Lower lobe of right lung (tissue), 2 donors: ENCODE results near the gene UNC119B. TPM values are rescaled to one million over a fixed set of nuclear protein-coding genes. Genes with fewer than 3 reads are reported as not detected.

Source experiments
- ATAC-seq, 2 donors: fragments of 200-7000 bp; cut with Tn5 transposase; one replicate each; pipeline ENCODE4 v1.9.1; 2020 to 2022; ENCODE audit warnings: mild to moderate bottlenecking in 2 of 2, moderate library complexity in 2 of 2
- DNase-seq: peaks from one replicate; pipeline ENCODE4 v3.0.0-alpha.2; 2020
- H3K27ac ChIP-seq: fragments of 200-600 bp; one replicate; pipeline ENCODE4 v1.8.0; 2022
- H3K27me3 ChIP-seq: fragments of 200-600 bp; one replicate; pipeline ENCODE4 v1.8.0; 2022; ENCODE audit warnings: low read depth
- H3K36me3 ChIP-seq: fragments of 200-600 bp; one replicate; pipeline ENCODE4 v1.8.0; 2022; ENCODE audit warnings: mild to moderate bottlenecking
- H3K4me1 ChIP-seq: fragments of 200-600 bp; one replicate; pipeline ENCODE4 v1.8.0; 2022
- H3K4me3 ChIP-seq: fragments of 200-600 bp; one replicate; pipeline ENCODE4 v1.8.0; 2022; ENCODE audit warnings: mild to moderate bottlenecking
- H3K9me3 ChIP-seq: fragments of 200-600 bp; one replicate; pipeline ENCODE4 v1.8.0; 2022
- CTCF ChIP-seq: fragments of 200-600 bp; IDR thresholded peaks from one replicate; pipeline ENCODE4 v1.8.0; 2022; ENCODE audit warnings: antibody characterized with exemption, mild to moderate bottlenecking
- intact Hi-C: fragments of 100-400 bp; cut with DNase I; formaldehyde crosslinking; loops from one replicate; pipeline ENCODE4 v1.11.0; 2022
- total RNA-seq: library from RNA; stranded (reverse); fragmentation: NEBNext Ultra II Directional; extraction: Animal tissue kit (Norgen Biotek cat#: 25700); gene quantifications from one replicate; pipeline ENCODE4 v1.2.1, GENCODE V29; 2021
- donor health status: DM: no; HTN: yes; CAD: no; lungs with severe emphysema.

Gene UNC119B
- total RNA-seq, 1 donor from 2014 or later, result 27.1 TPM

DNA sequence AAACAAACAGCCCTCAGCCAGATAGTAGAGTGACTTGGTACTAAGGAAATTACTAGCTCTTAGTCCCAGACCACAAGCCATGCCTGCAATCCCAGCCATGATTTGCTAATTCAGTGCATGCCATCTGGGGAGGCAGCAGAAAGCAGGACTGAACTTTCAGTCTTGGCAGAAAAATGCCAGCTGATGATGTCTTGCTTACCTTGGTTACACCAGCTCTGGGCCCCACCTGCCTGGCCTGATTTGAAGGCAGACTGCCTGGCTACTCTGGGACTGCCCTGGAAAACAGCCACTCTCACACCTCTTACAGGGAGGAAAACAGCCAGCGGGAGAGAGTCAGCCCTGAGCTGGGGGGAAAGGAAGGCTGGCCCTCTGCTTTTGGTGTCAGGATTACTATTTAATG is 4.6 kb upstream of the UNC119B start:
- Histone ChIP-seq H3K27me3 (no peaks in the 10 kb centered on the region), H3K4me3 (no peak overlapping the region), H3K4me1 (peaks cover 25% of the 10 kb centered on the region), H3K36me3 (peaks cover 26% of the 10 kb centered on the region), H3K9me3 (no peaks in the 10 kb centered on the region), H3K27ac (no peak overlapping the region)
- DNase-seq, result no peak
- no peak for TF ChIP-seq CTCF
- peak in 1 of 2 donors; percentile 25 for ATAC-seq
- intact Hi-C loops, result no loop called here

- no peak for DNase-seq
- H3K4me3 ChIP-seq, result no peak overlapping the region
- no peaks in the 10 kb centered on the region for H3K27me3 ChIP-seq
- intact Hi-C loops, result no loop called here
- no peak for TF ChIP-seq CTCF
- H3K9me3 ChIP-seq, result no peaks in the 10 kb centered on the region
- ATAC-seq, result no peak
- peaks cover 27% of the 10 kb centered on the region for H3K4me1 ChIP-seq
- H3K27ac ChIP-seq, result no peak overlapping the region
- peaks cover 22% of the 10 kb centered on the region for H3K36me3 ChIP-seq
Observed at GRCh38 chr12:120706029-120706428, 4.2 kb upstream of the UNC119B start.

DNA sequence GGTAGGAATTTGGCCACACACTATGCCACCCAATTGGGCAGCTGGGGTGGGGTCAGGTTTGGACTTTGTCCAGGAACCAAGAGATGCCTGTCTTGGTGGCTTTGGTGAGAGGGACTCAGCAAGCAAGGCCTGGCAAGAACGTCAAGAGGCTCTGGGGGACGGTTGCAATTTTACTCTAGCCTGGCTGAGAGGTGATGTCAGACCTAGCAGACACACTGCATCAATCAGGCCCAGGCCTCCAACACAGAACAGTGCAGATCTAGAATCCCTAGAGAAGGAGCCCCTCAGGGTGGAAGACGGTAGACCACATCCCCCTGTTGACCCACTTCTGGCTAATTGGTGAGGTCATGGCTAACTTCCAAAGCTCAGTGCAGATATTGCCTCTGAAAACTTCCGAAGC is 1.6 kb upstream of the UNC119B start:
- intact Hi-C loops, result no loop called here
- H3K4me3 ChIP-seq, result no peak overlapping the region
- H3K27ac ChIP-seq, result no peak overlapping the region
- peaks cover 11% of the 10 kb centered on the region for H3K36me3 ChIP-seq
- TF ChIP-seq CTCF, result no peak
- DNase-seq, result no peak
- no peaks in the 10 kb centered on the region for H3K9me3 ChIP-seq
- no peak for ATAC-seq
- peaks cover 38% of the 10 kb centered on the region for H3K4me1 ChIP-seq
- H3K27me3 ChIP-seq, result no peaks in the 10 kb centered on the region

DNA sequence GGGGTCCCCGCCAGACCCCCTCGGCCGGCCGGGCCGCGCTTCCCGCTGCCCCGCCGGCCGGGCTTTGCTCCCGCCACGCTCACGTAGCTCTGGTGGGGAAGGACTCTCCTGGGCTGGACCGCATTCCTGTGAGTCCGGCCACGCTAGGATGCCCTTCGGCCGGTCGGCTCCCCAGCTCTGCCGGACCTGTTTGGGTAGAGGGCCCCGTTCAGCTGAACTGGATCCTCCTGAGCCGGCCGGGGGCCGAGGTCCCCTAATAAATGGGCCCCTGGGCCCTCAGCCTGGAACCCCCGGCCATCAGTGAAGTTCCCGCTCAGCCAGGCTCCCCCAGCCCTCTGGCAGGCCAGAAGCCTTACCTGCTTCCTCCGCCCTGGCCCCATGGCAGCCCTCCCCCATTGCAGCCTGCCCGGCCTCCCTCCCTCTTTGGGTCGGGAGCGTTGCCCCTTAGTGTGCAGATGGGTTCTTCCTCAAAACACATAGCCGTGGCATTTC is 593 bp downstream of the UNC119B start:
- peak; percentile 50 to 65 for ATAC-seq
- DNase-seq, result peak; percentile 51

GRCh38 chr12:120711411-120711810 is 1.2 kb downstream of the UNC119B start:
- Histone ChIP-seq H3K9me3 (no peaks in the 10 kb centered on the region), H3K27me3 (no peaks in the 10 kb centered on the region), H3K4me3 (peak overlapping the region; percentile 93), H3K27ac (peak overlapping the region; percentile 92), H3K4me1 (peaks cover 35% of the 10 kb centered on the region), H3K36me3 (peaks cover 33% of the 10 kb centered on the region)
- no peak for TF ChIP-seq CTCF
- intact Hi-C loops, result loop anchor here (10.0 kb wide), 1 partner anchor 127 kb away; the partner anchor contains the start of gene POP5
- ATAC-seq (no peak), DNase-seq (no peak)

More for the DNA sequence above, 593 bp downstream of the UNC119B start:
- no peaks in the 10 kb centered on the region for H3K27me3 ChIP-seq
- intact Hi-C loops, result loop anchor here (10.0 kb wide), 1 partner anchor 126 kb away; the partner anchor contains the start of gene POP5
- peak overlapping the region; percentile 93 for H3K4me3 ChIP-seq
- peaks cover 28% of the 10 kb centered on the region for H3K36me3 ChIP-seq
- H3K9me3 ChIP-seq, result no peaks in the 10 kb centered on the region
- H3K27ac ChIP-seq, result peak overlapping the region; percentile 92
- peaks cover 35% of the 10 kb centered on the region for H3K4me1 ChIP-seq
- no peak for TF ChIP-seq CTCF
